OCI-LY1 (cell line): ENCODE data around the gene C14orf180.

Source experiments
- CTCF ChIP-seq: fragments of 200-600 bp; sonication (generic), shearing (Covaris generic); IDR thresholded peaks from 2 replicates; pipeline ENCODE4 v1.5.1; 2017; ENCODE audit warnings: mild to moderate bottlenecking, antibody characterized with exemption, low read length, moderate library complexity, mixed read lengths
- EZH2 ChIP-seq: fragments of 200-600 bp; sonication (generic), shearing (Covaris generic); IDR thresholded peaks from 2 replicates; pipeline ENCODE4 v1.8.0; 2017; ENCODE audit warnings: borderline replicate concordance, mixed run types, mild to moderate bottlenecking, antibody characterized with exemption, low read length, moderate library complexity, mixed read lengths

GRCh38 chr14:104545151-104545941 is 34.2 kb upstream of the C14orf180 start:
- TF ChIP-seq EZH2 (no peak), CTCF (no peak)
